Gastroesophageal sphincter (tissue), 4 donors: ENCODE results near the gene RBM39. TPM values are rescaled to one million over a fixed set of nuclear protein-coding genes. Genes with fewer than 3 reads are reported as not detected.
A peak's percentile ranks its signal among the peaks of the same experiment; 100 is the strongest.

Source experiments
- ATAC-seq: fragments of 150-250 bp; one replicate; pipeline ENCODE4 v1.9.1; 2016; ENCODE audit warnings: mild to moderate bottlenecking, moderate library complexity
- H3K27ac ChIP-seq, 4 donors: fragments of 200-600 bp; sonication (generic) in 3 of 4; 1 replicate in 3 of 4; 2 replicates in 1 of 4; pipeline ENCODE4 v1.5.1; 2016 to 2019
- H3K27me3 ChIP-seq: fragments of 200-600 bp; sonication (generic); one replicate; pipeline ENCODE4 v1.5.1; 2019
- H3K36me3 ChIP-seq, 2 donors: fragments of 200-600 bp; sonication (generic); one replicate each; pipeline ENCODE4 v1.5.1; 2019; ENCODE audit warnings: control low read depth in 1 of 2
- H3K4me1 ChIP-seq, 3 donors: fragments of 200-600 bp; sonication (generic); 1 replicate in 2 of 3; 2 replicates in 1 of 3; pipeline ENCODE4 v1.5.1; 2016 to 2019; ENCODE audit warnings: control low read depth in 2 of 3
- H3K4me3 ChIP-seq, 2 donors: fragments of 200-600 bp; sonication (generic); one replicate each; pipeline ENCODE4 v1.5.1; 2019; ENCODE audit warnings: mild to moderate bottlenecking in 1 of 2, moderate library complexity in 1 of 2
- H3K9me3 ChIP-seq, 3 donors: fragments of 200-600 bp; sonication (generic); one replicate each; pipeline ENCODE4 v1.5.1; 2017 to 2019; ENCODE audit warnings: control low read depth in 2 of 3
- EP300 ChIP-seq: sonication (generic); formaldehyde crosslinking; IDR thresholded peaks from one replicate; pipeline ENCODE4 v1.6.1; 2017; ENCODE audit warnings: antibody characterized with exemption, mild to moderate bottlenecking
- POLR2A ChIP-seq, 2 donors: fragments of 450-650 bp; IDR thresholded peaks; one replicate each; pipeline ENCODE4 v1.6.1; 2017; ENCODE audit warnings: antibody characterized with exemption in 2 of 2, mild to moderate bottlenecking in 2 of 2, moderate library complexity in 1 of 2
- POLR2AphosphoS5 ChIP-seq: sonication (generic); formaldehyde crosslinking; IDR thresholded peaks from one replicate; pipeline ENCODE4 v1.6.1; 2017; ENCODE audit warnings: antibody characterized with exemption
- WGBS, 2 donors: methylation state at CpG; one replicate each; pipeline ENCODE4 v1.1.5; 2018; ENCODE audit warnings: low coverage in 1 of 2; 5-methylcytosine and 5-hydroxymethylcytosine counted together
- total RNA-seq, 4 donors: library from RNA; depleted of rRNA; stranded (reverse); fragments of >200 nt; gene quantifications; one replicate each; pipeline ENCODE4 v1.1.0, GENCODE V29; 2016
- TF ChIP-seq, protein P1 (sequence below), 4 experiments: fragments of 200-600 bp in 2 of 4; fragments of 450-650 bp in 2 of 4; sonication (generic) in 1 of 4; IDR thresholded peaks; one replicate each; pipeline ENCODE4 v1.5.1; 2017 to 2019; ENCODE audit warnings: antibody characterized with exemption in 4 of 4, mild to moderate bottlenecking in 2 of 4, moderate library complexity in 2 of 4

The RBM39 gene
- total RNA-seq, 4 donors from 2014 or later: 159 to 369 (median 238) TPM

GRCh38 chr20:35732644-35732982 is 9.4 kb downstream of the RBM39 start:
- Histone ChIP-seq H3K36me3 (peaks cover 11 to 99% of the 10 kb centered on the region in 2 donors), H3K4me1 (peaks cover 25 to 99% (median 28%) of the 10 kb centered on the region in 3 donors)
- 15 to 25% methylated on average over 1 of the region's 1 CpG for WGBS, 2 donors

DNA sequence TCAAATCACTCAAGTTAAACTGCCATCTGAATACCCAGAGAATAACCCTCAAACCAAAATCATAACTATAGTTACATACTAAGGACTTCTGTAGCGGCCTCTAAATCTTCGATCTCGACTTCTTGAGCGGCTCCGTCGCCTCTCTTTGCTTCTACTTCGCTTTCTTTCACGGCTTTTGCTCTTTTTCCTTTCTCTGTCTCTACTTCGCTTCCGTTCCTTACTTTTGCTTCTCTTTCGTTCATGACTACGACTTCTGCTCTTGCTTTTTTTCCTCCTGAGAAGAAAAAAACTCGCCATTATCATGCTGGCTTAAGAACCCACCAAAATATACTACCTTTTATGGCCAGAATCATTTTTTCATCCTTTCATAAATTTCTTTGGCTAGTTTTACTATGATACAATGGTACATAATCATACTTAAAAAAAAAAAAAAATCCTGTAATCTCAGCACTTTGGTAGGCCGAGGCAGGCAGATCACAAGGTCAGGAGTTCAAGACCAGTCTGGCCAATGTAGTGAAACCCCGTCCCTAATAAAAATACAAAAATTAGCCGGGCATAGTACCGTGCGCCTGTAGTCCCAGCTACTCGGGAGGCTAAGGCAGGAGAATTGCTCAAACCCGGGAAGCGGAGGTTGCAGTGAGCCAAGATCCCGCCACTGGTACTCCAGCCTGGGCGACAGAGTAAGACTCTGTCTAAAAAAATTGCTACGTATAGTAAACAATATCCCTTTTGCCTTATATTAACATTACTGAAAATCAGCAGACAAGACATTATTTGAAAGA is 10.0 kb downstream of the RBM39 start:
- peak overlapping the region in 1 of 4 donors; percentile 20 for H3K27ac ChIP-seq
- TF ChIP-seq POLR2A (IDR thresholded peaks at IDR 0.05): no peak
- TF ChIP-seq, protein P1, sequence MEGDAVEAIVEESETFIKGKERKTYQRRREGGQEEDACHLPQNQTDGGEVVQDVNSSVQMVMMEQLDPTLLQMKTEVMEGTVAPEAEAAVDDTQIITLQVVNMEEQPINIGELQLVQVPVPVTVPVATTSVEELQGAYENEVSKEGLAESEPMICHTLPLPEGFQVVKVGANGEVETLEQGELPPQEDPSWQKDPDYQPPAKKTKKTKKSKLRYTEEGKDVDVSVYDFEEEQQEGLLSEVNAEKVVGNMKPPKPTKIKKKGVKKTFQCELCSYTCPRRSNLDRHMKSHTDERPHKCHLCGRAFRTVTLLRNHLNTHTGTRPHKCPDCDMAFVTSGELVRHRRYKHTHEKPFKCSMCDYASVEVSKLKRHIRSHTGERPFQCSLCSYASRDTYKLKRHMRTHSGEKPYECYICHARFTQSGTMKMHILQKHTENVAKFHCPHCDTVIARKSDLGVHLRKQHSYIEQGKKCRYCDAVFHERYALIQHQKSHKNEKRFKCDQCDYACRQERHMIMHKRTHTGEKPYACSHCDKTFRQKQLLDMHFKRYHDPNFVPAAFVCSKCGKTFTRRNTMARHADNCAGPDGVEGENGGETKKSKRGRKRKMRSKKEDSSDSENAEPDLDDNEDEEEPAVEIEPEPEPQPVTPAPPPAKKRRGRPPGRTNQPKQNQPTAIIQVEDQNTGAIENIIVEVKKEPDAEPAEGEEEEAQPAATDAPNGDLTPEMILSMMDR (IDR thresholded peaks at IDR 0.05): no peak
- no peak for TF ChIP-seq POLR2AphosphoS5
- no peak for TF ChIP-seq EP300
- peaks cover 11 to 99% of the 10 kb centered on the region in 2 donors for H3K36me3 ChIP-seq
- H3K9me3 ChIP-seq: no peaks in the 10 kb centered on the region
- H3K4me3 ChIP-seq: no peak overlapping the region
- WGBS, 2 donors: 72 to 82% methylated on average over 22 to 24 of the region's 24 CpGs
- H3K4me1 ChIP-seq: peaks cover 25 to 96% (median 28%) of the 10 kb centered on the region in 3 donors
- H3K27me3 ChIP-seq: no peaks in the 10 kb centered on the region
- ATAC-seq: no peak

More at GRCh38 chr20:35732644-35732982, 9.4 kb downstream of the RBM39 start:
- no peak for TF ChIP-seq EP300
- no peak for TF ChIP-seq POLR2A (IDR thresholded peaks at IDR 0.05)
- no peak for TF ChIP-seq POLR2AphosphoS5
- TF ChIP-seq, protein P1 (IDR thresholded peaks at IDR 0.05): no peak
- Histone ChIP-seq H3K4me3 (no peak overlapping the region), H3K27ac (no peak overlapping the region), H3K9me3 (no peaks in the 10 kb centered on the region), H3K27me3 (no peaks in the 10 kb centered on the region)
- ATAC-seq: no peak

- no peaks in the 10 kb centered on the region for H3K9me3 ChIP-seq
- H3K4me3 ChIP-seq: no peak overlapping the region
- H3K36me3 ChIP-seq: peaks cover 11 to 99% of the 10 kb centered on the region in 2 donors
- no peak for ATAC-seq
- 37 to 44% methylated on average over 2 of the region's 2 CpGs for WGBS, 2 donors
- peak overlapping the region in 1 of 4 donors; percentile 23 for H3K27ac ChIP-seq
- no peaks in the 10 kb centered on the region for H3K27me3 ChIP-seq
- TF ChIP-seq POLR2A (IDR thresholded peaks at IDR 0.05) (no peak), POLR2AphosphoS5 (no peak), EP300 (no peak)
- TF ChIP-seq, protein P1 (IDR thresholded peaks at IDR 0.05): no peak
- H3K4me1 ChIP-seq: peaks cover 25 to 96% (median 28%) of the 10 kb centered on the region in 3 donors
Measured at GRCh38 chr20:35731469-35731788, 10.6 kb downstream of the RBM39 start.

GRCh38 chr20:35730583-35731468 is 11.2 kb downstream of the RBM39 start:
- Histone ChIP-seq H3K27me3 (no peaks in the 10 kb centered on the region), H3K36me3 (peaks cover 10 to 100% of the 10 kb centered on the region in 2 donors), H3K4me1 (peaks cover 23 to 90% (median 24%) of the 10 kb centered on the region in 3 donors), H3K4me3 (no peak overlapping the region), H3K9me3 (no peaks in the 10 kb centered on the region), H3K27ac (peak overlapping the region in 1 of 4 donors; percentile 23)
- WGBS, 2 donors: 19 to 36% methylated on average over 4 of the region's 4 CpGs
- ATAC-seq: no peak
- TF ChIP-seq POLR2AphosphoS5: no peak
- TF ChIP-seq, protein P1 (IDR thresholded peaks at IDR 0.05): no peak
- no peak for TF ChIP-seq EP300
- TF ChIP-seq POLR2A (IDR thresholded peaks at IDR 0.05): no peak
